HEK293T (cell line): ENCODE measurements around the gene NRAS.

Source experiments
- FOXK2 ChIP-seq: fragments of 450-650 bp; IDR thresholded peaks from 2 replicates; pipeline ENCODE4 v1.6.1; 2016; ENCODE audit warnings: mild to moderate bottlenecking
- FOXM1 ChIP-seq: fragments of 450-650 bp; IDR thresholded peaks from 2 replicates; pipeline ENCODE4 v1.6.1; 2017; ENCODE audit warnings: mild to moderate bottlenecking, borderline replicate concordance
- SP1 ChIP-seq: fragments of 450-650 bp; IDR thresholded peaks from 2 replicates; pipeline ENCODE4 v1.6.1; 2017
- SUZ12 ChIP-seq: fragments of 450-650 bp; IDR thresholded peaks from 2 replicates; pipeline ENCODE4 v1.6.1; 2016; ENCODE audit warnings: mild to moderate bottlenecking

- TF ChIP-seq SUZ12 (no peak), FOXK2 (no peak), FOXM1 (no peak), SP1 (no peak)
Measured at GRCh38 chr1:114741963-114742746, 25.6 kb upstream of the NRAS start.
